Mucosa of gallbladder (tissue), 1 donor: ENCODE data around the gene WFDC5. TPM values are rescaled to one million over a fixed set of nuclear protein-coding genes. Genes with fewer than 3 reads are reported as not detected.

Source experiments
- DNase-seq: peaks from one replicate; pipeline ENCODE4 v3.0.0-alpha.2; 2020; ENCODE audit warnings: low spot score
- total RNA-seq: library from RNA; stranded (reverse); gene quantifications from one replicate; pipeline ENCODE4 v1.2.1, GENCODE V29; 2021
- donor health status: DM: no; HTN: no; CAD: no.

WFDC5 gene
- total RNA-seq, 1 donor from 2014 or later = not detected

GRCh38 chr20:45115386-45115774 lies 406 bp upstream of the WFDC5 start:
- no peak for DNase-seq

DNA sequence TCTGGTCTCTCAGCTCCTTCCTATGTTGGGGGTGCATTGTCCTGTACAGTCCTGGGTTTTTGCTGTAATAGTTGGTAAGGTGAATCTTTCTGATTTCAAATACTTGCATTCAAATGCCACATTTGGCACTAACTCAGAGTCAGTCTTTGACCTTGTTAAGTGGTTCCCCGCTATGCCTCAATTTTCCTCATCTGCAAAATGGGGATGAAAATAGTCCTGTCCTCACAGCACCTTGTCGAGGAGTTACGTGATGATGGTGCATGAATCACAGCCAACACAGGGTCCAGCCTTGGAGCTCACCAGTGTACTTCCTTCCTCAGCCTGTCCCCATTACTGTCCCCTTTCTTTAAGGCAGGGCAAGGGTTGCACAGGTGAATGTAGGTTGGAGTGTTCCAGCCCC lies 1.1 kb downstream of the WFDC5 start:
- no peak for DNase-seq

- DNase-seq = no peak
Observed at GRCh38 chr20:45112754-45113153, 2.2 kb downstream of the WFDC5 start.

GRCh38 chr20:45111799-45112471 lies 3.0 kb downstream of the WFDC5 start:
- DNase-seq = peak; percentile 9

GRCh38 chr20:45111285-45111684 lies 3.7 kb downstream of the WFDC5 start:
- DNase-seq = no peak

- DNase-seq = no peak
Observed at GRCh38 chr20:45110301-45110700, 4.7 kb downstream of the WFDC5 start.

GRCh38 chr20:45109634-45110033 lies 5.3 kb downstream of the WFDC5 start:
- peak; percentile 11 for DNase-seq

DNA sequence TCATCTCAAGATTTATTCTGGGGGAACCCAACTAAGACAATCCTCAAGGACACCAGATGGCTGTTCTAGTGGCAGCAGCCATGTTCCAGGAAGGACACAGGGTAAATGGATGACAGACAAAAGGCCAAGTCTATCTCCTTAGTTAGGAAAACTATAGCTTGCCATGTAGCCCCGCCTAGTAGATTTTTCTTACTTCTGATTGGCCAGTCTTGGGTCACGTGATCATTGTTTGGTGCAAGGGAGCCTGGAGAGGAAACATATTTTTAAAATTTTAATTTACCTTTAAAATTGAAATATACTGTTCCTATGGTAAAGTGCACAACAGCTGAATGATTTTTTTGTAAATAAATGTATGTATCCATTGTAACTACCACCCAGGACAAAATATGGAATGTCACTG lies 9.7 kb downstream of the WFDC5 start:
- no peak for DNase-seq

GRCh38 chr20:45104786-45105185 lies 10.2 kb downstream of the WFDC5 start:
- no peak for DNase-seq

GRCh38 chr20:45103072-45103471 lies 11.9 kb downstream of the WFDC5 start:
- DNase-seq = no peak

GRCh38 chr20:45101333-45101850 lies 13.6 kb downstream of the WFDC5 start:
- no peak for DNase-seq

GRCh38 chr20:45100563-45101245 lies 14.3 kb downstream of the WFDC5 start, which contains the start of gene KCNS1:
KCNS1 (minus strand) TSS chr20:45101127; CDS start chr20:45099236, 1,891 bp downstream.
- DNase-seq = peak; percentile 53

DNA sequence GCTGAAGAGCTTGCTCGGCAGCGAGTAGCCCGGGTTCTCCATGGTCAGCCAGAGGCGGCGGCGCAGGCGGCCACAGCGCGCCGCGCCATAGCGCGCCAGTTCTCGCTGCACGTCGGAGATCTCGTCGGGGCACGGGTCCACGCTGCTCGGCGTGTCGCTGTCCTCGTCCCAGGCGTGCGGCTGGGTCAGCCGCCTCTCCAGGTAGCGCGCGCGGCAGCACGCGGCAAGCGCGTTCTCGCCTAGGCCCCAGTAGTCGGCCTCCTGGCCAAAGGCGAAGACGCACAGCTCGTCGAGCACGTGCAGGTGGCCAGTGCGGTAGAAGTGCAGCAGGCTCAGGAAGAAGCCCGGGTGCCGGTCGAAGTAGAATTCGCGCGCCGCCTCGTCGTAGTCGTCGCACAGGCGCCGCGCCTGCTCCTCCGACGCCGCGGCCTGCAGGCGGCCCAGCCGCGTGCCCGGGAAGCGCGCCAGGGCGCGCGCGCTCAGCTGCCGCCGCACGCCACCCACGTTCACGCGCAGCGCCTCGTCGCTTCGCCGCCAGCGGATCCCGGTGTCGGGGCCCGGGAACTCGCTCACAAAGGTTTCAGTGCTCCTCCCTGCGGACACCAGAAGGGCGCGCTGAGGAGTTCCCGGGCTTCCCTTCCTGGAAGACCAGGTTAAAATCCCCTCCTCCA lies 16.7 kb downstream of the WFDC5 start:
- peak; percentile 35 for DNase-seq

GRCh38 chr20:45097485-45098102 lies 17.4 kb downstream of the WFDC5 start:
- peak; percentile 47 for DNase-seq

DNA sequence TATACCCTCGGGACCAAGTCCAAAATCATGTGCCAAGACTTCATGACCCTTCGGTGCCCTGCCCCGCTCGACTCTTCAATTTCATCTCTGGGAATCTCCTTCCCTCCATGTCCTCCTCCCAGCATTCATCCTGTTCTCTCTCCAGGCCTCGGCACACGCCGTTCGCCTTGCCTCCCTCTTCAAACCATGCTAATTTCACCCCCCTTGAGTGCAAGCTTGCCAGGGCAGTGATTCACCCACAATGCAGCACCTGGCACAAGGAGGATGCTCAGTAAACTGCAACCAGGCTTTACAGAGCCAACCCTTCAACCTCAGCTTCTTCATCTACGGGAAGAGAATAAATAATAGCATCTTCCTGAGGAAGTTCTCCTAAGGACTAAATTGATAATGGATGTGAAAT lies 18.2 kb downstream of the WFDC5 start:
- no peak for DNase-seq

- DNase-seq = peak; percentile 51
Observed at GRCh38 chr20:45095805-45096238, 19.2 kb downstream of the WFDC5 start.

GRCh38 chr20:45094864-45095574 lies 20.0 kb downstream of the WFDC5 start:
- no peak for DNase-seq

DNA sequence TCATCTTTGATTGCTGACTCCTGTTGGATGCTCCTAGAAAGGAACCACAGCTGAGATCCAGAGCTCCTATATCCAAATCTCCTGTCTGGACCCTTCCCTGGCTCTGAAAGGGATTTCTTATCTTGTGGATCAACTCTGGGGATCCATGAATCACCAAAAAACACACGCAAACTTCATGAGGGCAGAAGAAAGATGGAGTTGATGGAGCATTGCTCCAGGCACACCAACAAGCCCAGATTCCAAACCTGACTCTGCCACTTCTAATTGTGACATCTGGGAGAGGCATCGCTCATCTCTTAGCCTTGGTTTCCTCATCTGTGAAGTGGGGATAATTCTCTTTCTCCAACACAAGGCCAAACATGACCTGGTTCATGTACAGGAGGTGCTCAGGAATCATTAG lies 20.8 kb downstream of the WFDC5 start:
- DNase-seq = no peak

DNA sequence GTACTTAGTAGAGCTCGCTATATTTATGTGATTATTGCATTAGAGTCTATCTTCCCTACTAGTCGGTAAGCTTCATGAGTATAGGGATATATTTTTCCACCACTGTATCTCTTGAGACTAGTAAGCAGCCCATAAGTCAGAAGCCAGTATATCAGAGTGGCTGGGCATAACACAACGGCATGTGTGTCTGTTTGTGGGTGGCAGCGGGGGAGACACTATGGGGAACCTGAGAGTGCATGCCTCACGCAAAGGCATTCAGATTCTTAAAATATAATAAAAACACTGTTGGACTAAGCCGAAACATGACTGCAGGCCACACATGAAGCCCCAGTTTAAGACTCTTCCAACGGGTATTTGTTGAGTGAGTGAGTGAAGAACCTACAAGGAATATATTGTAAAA lies 22.1 kb downstream of the WFDC5 start:
- DNase-seq = no peak

DNA sequence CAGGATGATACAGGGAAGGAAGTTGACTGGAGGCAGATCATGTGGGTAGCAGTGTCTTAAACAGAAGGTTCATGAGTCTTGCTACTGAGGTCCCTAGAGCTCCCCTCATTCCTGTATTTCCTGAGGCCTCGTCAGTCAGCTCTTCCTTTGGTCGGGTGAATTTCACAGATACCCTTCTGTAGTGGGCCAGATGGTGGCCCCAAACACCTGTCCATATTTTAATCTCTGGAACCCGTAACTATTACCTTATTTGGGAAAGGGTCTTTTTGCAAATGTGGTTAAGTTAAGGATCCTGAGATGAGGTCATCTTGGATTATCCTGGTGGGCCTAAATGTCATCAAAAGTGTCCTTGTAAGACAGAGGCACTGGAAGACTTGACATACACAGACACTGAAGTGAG lies 23.6 kb downstream of the WFDC5 start:
- no peak for DNase-seq

- no peak for DNase-seq
Observed at GRCh38 chr20:45090481-45090880, 24.5 kb downstream of the WFDC5 start.

DNA sequence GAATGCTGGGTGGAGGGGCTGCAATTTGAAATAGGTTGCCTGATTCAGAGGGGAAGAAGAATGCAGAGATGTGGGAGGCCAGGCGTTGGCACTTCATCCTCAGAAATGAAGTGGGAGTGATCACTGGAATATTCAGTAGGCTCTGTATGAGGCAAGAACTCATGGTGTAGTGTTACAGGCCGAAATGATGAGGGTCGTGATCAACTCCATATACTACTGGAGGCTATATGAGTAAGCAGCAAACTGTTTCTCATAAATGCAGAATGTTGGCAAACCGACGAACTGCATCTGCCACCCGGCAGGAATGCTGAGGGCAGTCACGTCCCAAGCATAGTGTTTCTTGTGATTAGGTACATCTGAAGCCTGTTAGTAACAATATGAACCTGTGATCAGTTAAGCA lies 26.7 kb downstream of the WFDC5 start:
- no peak for DNase-seq
